Measurements from ENCODE around the gene DUSP15.
"Not testable (repeated sequence)": the region's sequence is repeated elsewhere in the genome, so short reads cannot be mapped to it uniquely, and the experiment has no call there.

The DUSP15 gene

DNA sequence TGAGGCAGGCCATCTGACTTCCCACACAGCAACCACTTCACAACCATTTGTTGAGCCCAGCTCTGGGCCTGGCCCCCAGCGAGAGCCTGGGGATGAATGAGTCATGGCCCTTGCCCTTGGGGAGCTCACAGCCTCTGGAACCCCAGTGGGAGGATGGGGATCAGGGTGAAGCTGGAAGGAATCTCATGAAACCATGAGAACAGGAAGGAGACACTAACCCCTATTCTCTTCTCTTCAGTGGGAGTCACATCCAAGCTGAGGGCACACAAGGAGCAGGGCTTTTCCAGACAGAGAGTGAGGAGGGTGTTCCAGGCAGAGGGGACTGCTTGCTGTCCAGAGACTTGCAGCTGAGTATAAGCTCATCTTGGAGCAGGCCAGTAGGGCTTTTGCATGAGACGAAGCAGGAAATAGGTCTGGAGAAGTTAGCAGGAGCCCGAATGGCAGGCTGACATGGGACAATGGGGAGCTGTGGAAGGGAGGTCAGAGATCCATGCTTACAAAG, 32.4 kb downstream of the DUSP15 start:
- no peak for DNase-seq

DNA sequence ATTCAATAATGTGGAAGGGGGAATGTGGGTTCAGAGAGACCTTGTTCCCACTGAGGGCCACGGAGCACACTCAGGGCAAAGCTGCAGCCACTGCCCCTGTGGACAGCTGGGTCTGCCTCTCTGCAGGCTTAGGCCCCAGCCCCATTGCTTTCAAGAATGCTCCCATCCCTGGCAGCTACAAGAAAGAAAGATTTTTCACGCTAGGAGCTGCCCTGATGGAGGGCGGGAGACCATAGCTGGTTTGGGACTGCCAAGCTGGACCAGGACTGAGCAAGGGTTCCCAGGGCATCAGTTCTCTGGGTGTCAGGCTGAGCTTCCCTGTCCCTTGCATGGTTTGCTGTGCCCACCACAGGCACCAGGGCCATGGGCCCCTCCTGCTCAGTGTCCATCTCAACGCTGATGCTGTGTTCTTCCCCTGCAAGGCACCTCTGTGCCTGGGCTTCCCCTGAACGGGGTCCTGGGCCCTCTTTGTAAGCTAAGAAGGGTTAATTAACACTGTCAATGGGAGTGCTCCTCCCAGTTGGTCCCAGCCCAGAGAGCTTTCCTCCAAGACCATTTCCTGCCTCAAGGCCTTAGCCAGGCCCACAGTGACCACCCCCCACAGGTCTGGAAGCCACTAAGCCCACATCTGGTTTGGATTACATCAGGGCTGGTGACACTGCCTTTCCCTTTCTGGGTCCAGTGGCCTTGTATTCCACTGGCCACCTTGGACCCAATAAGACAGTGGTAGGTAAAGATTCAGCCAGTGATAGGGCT, 33.3 kb downstream of the DUSP15 start:
- DNase-seq = no peak

DNA sequence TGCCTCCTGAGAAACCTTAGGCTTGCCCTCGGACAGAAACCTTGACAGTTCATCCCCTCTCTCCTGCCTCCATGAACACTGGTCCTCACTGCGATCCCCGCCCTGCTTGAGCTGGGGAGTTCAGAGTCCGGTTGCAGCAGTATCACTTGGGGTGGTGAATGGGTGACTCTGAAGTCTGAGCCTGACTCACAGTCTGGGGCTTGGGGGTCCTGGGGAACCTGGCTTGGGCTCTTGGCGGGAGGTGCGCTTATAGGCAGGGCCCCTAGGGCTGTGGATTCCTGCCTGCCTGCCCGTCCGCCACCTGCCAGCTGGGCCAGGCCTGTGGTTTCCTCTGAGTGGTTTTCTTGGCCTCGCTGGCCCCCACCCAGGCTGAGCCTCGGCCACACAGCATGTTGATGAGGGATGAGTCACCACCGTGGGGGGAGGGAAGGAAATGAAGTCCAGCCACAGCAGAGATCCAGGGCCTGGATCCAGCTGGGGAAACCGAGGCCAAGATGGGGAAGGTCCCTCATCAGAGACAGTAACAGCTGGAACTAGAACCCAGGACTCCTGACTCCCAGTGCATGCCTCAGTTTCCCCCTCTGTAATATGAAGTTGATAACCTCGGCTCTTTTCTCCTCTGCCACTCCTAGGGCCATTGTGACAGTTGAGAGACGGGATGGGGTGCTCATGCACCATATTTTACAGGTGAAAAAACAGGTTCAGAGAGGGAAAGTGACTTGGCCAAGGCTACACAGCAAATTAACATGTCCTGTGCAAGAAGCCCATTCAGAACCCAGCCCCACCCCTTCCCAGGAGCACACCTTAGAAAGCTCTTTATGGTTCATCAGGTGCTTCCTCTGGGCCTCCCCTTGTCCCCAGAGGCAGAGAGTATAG, 34.1 kb downstream of the DUSP15 start:
- peak; percentile 47 for DNase-seq

DNA sequence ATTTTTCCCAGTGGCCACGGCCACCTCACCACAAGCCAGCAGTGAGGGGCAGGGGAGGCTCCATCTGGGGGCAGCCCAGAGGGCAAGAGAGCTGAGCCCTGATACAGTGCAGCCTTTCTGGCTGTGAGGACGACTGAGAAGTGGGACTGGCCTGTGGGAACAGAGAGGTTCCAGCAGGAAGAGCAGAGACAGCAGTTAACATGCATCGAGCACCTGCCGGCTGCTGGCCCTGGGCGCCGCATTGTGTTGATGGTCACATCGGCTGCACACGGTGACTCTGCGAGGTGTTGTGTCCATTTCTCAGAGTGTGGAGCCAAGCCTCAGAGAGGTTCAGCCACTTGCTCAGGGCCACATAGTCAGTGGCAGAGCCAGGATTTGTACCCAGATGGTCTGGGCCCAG, 34.8 kb downstream of the DUSP15 start:
- DNase-seq = no peak

DNA sequence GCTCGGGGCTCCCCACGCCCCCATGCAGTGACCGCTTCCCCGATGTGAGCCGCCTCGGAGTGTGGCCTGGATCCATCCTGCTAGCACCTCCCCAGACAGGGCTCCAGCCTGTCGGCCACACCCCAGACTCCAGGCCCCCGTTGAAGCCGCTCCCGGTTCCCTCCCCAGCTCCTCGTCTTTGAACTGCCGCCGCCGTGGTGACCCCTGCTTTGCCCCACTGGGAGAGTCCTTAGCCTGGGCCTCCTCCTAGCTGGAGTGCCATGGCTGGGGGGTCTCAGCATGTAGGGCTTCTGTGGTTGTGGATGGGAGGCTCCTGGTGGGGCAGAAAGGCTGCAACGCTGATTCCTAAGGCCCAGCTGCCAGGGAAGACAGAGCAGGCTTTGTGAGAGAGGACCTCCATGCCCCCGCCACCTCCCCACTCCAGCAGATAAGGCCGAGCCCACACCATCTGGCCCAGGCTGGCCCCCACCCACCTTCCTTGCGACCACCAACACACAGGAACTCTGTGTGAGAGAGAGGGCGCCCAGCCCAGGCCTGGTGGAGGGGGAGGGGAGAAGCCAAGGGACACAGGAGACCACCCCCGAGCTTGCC, 36.3 kb downstream of the DUSP15 start:
- no peak for DNase-seq

DNA sequence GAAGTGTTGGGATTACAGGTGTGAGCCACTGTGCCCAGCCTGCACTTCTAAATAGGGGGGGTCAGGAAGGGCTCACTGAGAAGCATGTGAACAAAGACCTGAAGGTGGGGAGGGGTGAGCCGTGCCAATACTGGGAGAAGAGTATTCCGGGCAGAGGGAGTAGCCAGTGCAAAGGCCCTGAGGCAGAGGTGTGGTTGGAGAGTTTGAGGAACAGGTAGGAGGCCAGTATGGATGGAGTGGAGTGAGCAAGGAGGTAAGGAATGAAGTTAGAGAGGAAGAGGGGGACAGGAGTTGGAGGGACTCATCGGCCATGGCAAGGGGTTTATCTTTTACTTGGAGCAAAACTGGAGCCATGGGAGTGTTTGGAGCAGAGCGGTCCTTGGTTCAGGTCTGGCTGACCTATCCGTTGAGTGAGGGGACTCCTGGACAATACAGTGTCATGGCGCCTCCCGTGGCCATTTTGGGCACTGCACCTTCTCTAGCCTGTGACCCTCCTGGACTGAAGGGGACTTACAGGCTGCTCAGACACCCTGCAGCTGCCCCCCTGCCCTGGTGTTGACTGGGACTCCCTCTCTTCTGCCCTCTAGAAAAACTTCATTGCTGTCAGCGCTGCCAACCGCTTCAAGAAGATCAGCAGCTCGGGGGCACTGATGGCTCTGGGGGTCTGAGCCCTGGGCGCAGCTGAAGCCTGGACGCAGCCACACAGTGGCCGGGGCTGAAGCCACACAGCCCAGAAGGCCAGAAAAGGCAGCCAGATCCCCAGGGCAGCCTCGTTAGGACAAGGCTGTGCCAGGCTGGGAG, 37.0 kb downstream of the DUSP15 start:
- no peak for DNase-seq

DNA sequence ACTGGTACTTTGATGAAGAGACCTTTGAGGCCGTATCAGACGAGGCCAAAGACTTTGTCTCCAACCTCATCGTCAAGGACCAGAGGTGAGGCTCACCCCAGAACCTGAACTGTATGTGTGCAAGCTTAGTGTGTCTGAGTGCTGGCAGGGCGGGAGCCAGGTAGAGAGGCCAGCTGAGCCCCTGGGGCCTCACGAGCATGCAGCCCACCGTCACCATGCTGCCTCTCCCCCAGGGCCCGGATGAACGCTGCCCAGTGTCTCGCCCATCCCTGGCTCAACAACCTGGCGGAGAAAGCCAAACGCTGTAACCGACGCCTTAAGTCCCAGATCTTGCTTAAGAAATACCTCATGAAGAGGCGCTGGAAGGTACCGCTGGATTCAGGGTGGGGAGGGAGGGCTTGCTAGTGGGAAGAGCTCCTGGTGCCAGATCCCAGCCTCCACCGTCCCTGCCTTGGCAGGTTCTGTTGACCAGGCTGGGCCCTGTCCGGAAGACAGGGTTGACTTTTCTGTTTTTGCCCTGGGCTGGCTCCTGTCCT, 38.5 kb downstream of the DUSP15 start:
- DNase-seq = no peak

DNA sequence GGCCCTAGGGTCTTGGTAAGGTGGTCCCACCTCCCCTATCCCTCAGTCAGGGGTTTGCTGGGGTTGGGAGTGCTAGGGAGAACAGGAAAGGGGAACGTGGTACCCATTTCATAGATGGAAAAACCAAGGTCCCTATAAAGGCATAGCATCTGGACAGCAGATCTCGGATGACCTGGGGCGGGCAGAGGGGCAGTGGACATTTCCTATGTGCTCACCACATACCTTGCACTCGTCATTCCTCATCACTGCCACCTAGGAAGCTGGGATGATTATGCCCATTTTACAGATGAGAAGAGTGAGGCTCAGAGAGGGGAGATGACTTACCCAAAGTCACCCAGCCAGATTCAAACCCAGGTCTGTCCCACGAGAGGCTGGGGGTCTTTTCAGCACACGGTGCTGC, 39.1 kb downstream of the DUSP15 start:
- no peak for DNase-seq

DNA sequence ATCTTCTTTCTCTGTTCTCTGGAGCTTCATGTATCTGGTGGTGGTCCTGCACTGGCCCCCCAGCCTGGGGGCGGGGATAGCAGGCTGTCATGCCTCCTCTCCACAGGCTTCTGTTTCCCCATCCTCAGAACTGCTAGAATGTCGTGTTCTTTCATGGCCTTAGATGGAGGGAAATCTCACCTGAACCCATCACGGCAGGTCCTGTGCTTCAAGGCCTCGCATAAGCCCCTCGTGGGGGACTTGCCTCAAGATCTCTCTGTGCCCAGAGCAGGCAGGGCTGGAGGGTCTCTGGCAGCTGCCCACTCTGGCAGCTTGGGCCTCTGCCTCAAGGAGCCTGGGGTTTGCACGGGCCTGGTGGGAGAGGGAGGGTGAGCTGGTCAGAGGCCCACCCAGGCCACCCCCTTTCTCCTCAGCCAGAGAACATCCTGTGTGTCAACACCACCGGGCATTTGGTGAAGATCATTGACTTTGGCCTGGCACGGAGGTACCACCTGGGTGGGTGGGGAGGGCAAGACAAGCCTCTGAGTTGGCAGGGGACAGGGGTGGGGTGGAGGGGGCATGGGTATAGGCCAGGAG, 39.8 kb downstream of the DUSP15 start:
- no peak for DNase-seq

DNA sequence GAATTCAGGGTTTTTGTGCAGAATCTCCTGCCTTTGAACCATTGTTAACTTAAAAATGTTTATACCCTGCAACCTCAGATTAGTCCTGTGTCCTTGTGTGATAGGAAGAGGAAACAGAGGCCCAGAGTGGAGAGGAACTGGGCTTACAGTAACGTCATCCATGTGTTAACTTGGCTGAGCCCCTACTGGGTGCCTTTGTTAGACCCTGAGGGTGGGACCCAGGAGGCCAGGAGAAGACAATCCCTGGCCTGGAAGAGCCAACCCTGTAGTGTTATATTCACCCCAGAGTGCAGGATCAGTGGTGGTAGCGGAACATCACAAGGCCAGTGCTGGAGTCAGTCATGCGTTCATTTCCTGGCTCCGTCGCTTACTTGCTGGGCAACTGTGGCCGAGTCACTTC, 40.6 kb downstream of the DUSP15 start:
- no peak for DNase-seq

DNA sequence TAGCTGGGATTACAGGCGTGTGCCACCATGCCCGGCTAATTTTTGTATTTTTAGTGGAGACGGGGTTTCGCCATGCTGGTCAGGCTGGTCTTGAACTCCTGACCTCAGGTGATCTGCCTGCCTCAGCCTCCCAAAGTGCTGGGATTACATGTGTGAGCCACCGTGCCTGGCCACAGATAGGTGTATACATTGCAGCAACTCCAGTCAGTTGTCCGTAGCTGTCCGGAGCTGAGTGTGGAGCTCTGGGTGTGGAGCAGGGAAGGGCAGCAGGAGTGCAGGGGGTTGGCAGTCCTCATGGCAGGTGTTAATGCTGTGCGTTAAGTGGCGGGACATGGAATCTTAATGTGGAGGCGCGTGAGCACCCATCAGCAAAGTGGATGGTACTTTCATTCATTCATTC, 42.3 kb downstream of the DUSP15 start:
- not testable (repeated sequence) for DNase-seq

DNA sequence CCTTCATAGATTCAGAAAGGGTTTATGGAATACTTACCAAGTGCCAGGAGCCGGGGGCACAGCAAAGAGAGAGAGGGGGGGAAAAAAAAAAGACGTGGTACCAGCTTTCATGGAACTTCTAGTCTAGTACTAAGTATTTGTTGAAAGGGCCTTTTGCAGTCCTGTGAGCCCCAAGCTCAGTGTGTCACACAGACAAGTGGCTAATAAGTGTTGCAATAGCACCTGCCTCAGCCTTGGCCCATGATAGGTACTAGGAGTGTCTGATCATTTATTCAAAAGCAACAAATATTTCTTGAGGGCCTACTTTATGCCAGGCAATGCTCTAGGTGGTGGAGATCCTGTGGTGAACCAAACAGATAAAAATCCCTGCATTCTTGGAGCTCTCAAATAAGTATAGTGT, 43.3 kb downstream of the DUSP15 start:
- DNase-seq = no peak

DNA sequence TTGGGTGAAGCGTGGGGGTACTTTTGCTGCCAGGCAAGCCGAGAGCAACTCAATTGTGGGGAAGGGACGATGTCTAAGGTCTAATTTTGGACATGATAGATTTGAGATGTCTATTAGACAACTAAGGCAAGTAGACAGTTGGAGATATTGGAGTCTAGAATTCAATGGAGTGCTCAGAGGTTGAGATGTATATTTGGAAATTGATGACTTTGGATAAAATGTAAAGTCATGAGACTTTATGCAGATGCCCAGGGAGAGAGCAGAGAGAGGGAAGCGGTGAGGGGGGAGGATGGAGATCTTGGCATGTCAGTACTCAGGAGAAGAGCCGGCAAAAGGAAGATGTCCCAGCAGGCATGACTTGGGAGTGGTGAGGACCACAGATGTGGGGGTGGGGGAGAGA, 44.3 kb downstream of the DUSP15 start:
- no peak for DNase-seq

DNA sequence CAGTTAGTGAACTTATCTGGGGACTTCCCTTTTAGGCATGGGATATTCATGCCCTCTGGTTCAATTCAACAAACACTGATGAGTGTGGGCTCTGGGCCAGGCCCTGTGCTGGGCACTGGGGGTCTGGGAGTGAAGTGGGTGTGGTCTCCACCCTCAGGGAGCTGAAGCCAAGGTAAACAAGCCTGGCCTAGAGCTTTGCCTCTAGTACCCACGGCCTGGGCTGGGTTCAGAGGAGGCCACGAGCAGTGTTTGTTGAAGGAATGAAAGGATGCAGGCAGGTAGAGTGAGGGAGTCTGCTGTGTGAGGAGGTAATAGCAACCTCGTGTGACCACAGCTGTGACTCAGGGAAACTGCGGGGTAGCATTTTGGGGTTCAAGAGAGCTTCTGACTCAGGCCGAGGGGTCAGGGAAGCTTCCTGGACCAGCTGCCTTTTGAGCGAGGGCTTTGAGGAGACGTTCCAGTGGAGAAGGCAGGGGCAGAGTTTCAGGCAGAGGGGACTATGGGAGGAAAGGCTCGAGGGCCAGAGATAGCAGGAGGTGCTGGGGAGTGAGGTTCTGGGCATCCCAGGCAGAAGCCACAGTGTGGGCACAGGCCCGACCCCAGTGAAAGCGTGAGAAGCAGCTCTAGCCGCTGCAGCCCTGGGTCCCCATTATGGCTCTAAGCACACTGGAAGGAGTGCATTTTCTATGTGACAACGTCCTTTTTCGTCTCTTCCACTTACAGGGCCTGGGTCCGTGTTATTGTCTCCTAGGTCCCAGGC, 45.6 kb downstream of the DUSP15 start:
- DNase-seq = no peak

DNA sequence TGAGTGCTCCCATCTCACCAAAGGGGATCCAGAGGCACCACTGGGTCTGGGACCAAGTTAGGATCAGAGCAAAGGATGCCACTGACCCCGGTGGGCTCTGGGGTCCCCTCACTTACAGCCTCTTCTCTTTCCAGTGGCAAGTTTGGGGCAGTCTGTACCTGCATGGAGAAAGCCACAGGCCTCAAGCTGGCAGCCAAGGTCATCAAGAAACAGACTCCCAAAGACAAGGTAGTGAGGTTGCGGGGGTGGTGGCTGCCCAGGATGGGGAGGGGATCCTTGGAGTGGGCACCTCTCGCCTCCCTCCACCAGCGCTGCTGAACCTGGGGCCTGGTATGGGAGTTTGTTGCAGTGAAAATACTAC, 46.2 kb downstream of the DUSP15 start:
- DNase-seq = no peak

DNA sequence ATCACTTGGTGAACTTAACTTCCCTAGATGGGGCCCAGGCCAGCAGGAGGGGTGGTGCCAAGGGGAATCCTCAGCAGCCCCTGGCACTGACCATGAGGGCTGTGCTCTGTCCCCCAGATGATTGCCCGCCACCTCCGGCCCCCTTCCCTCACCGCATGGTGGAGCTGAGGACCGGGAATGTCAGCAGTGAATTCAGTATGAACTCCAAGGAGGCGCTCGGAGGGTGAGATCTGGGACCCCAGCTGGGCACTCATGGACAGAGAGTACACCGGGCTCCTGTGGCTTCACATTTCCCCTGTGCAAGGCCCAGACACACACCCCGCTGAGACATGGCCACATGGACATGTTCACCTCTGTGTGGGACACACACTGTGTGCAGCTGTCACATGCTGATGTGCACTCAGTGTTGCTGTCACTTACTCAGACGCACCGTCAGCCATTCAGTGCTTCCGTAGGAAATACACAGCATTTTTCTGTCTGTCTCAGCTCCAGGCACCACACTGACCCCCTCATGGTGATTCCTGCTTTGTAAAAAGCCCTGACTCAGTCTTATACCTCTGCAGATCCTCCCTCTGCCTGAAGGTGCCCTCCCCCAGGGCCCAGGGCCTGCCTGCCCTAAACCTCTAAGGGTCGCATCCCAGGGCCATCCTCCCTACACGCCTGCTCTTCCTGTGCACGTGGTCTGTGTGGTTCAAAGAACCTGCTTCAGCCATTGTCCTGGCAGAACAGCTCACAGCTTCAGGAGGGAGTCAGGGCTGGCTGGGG, 46.8 kb downstream of the DUSP15 start:
- DNase-seq = no peak

DNA sequence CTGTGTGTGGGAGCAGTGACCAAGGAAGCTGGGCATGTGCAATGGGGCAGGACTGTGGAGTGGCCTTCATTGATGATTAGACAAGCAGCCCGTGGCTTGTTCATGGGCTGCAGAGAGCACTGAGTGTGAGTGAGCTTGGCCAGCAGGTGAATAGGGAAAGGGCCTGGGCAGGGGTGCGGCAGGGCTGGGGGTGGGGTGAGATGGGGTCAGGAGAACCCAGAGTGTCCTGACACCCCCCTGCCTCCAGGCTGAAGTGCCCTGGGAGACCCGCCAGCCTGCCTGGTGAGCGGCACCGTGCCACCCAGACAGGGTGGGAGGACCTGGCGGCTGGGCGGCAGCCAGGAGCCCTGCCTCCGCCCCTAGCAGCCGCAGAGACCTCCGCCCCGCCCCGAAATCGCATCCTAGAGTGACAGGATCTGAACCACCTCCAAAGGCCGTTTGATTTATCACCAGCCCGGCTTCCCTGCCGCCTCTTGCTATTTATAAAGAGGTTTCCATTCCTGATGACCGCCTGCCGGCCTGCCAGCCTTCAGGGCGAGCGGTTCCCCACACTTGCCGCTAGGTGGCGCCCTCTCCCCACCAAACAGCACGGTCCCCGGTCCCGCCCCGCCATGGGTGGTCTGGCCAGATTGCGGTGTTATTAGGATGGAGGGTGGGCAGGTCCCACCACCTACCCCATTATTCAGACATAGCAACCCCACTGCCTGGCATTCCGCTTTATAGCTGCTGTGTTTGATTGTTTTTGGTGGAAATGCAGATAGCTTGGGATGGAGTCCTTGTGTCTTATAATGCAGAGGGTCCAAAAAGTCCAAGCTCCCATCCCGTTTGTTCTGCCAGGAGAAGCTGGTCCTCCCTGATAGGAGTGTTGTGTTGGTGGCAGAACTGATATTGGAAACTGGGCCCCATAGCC, 47.7 kb downstream of the DUSP15 start:
- DNase-seq = peak; percentile 76

DNA sequence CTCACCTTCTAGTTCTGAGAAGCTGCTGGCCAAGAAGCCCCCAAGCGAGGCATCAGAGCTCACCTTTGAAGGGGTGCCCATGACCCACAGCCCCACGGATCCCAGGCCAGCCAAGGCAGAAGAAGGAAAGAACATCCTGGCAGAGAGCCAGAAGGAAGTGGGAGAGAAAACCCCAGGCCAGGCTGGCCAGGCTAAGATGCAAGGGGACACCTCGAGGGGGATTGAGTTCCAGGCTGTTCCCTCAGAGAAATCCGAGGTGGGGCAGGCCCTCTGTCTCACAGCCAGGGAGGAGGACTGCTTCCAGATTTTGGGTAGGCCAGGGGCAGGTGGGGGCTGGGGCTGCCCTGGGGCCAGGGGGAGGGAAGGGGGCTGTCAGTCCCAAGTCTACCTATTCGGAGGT, 48.9 kb downstream of the DUSP15 start:
- DNase-seq = no peak

DNA sequence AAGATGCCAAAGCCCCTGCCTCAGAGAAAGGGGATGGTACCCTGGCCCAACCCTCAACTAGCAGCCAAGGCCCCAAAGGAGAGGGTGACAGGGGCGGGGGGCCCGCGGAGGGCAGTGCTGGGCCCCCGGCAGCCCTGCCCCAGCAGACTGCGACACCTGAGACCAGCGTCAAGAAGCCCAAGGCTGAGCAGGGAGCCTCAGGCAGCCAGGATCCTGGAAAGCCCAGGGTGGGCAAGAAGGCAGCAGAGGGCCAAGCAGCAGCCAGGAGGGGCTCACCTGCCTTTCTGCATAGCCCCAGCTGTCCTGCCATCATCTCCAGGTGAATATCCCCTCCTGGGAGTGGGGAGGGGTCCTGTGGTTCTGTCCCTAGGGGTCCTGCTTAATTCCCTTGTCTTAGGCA, 50.1 kb downstream of the DUSP15 start:
- no peak for DNase-seq
